OCI-LY1 (cell line): ENCODE data around the gene ARAP3.

Experiments used
- H2AFZ ChIP-seq: fragments of 200-600 bp; sonication (generic), shearing (Covaris generic); 2 replicates; pipeline ENCODE4 v1.6.0; 2014; ENCODE audit warnings: antibody characterized with exemption, mild to moderate bottlenecking, low read length
- H3F3A ChIP-seq: fragments of 200-600 bp; sonication (generic), shearing (Covaris generic); 2 replicates; pipeline ENCODE4 v1.6.0; 2014; ENCODE audit warnings: mild to moderate bottlenecking, antibody characterized with exemption, low read length, moderate library complexity; ENCODE audit not compliant: insufficient read depth
- H3K27ac ChIP-seq: fragments of 200-600 bp; sonication (generic); 2 replicates; pipeline ENCODE4 v1.5.1; 2014; ENCODE audit warnings: low read length, mixed run types, mild to moderate bottlenecking, low read depth; ENCODE audit not compliant: poor library complexity, severe bottlenecking
- H3K27me3 ChIP-seq: fragments of 200-600 bp; sonication (generic); 2 replicates; pipeline ENCODE4 v1.6.0; 2014; ENCODE audit warnings: antibody characterized with exemption, mild to moderate bottlenecking, low read length, moderate library complexity; ENCODE audit not compliant: insufficient read depth
- H3K36me3 ChIP-seq: fragments of 200-600 bp; sonication (generic); 2 replicates; pipeline ENCODE4 v1.6.1; 2014; ENCODE audit warnings: mild to moderate bottlenecking, antibody characterized with exemption, low read length, moderate library complexity, mixed read lengths; ENCODE audit not compliant: insufficient read depth
- H3K4me1 ChIP-seq: fragments of 200-600 bp; sonication (generic); 2 replicates; pipeline ENCODE4 v1.5.1; 2014; ENCODE audit warnings: mild to moderate bottlenecking, low read length, moderate library complexity; ENCODE audit not compliant: insufficient read depth, severe bottlenecking
- H3K4me2 ChIP-seq: fragments of 200-600 bp; sonication (generic), shearing (Covaris generic); 2 replicates; pipeline ENCODE4 v1.6.1; 2014; ENCODE audit warnings: low read length
- H3K4me3 ChIP-seq: fragments of 200-600 bp; sonication (generic); 2 replicates; pipeline ENCODE4 v1.5.1; 2014; ENCODE audit warnings: low read length, low read depth, mild to moderate bottlenecking, mixed read lengths; ENCODE audit not compliant: poor library complexity, severe bottlenecking
- H3K79me2 ChIP-seq: fragments of 200-600 bp; shearing (Covaris generic); 2 replicates; pipeline ENCODE4 v1.6.1; 2016; ENCODE audit warnings: mixed run types, low read length, mixed read lengths; ENCODE audit not compliant: insufficient read depth
- H3K9ac ChIP-seq: fragments of 200-600 bp; sonication (generic), shearing (Covaris generic); 2 replicates; pipeline ENCODE4 v1.6.1; 2014; ENCODE audit warnings: mild to moderate bottlenecking, low read length, mixed read lengths
- H3K9me2 ChIP-seq: fragments of 200-600 bp; sonication (generic), shearing (Covaris generic); 2 replicates; pipeline ENCODE4 v1.6.1; 2014; ENCODE audit warnings: low read depth, mild to moderate bottlenecking, low read length, mixed read lengths
- H3K9me3 ChIP-seq: fragments of 200-600 bp; shearing (Covaris generic); 2 replicates; pipeline ENCODE4 v1.6.1; 2014; ENCODE audit warnings: low read length, mixed read lengths
- H4K20me1 ChIP-seq: fragments of 200-600 bp; sonication (generic), shearing (Covaris generic); 2 replicates; pipeline ENCODE4 v1.6.0; 2016; ENCODE audit warnings: mild to moderate bottlenecking, low read length; ENCODE audit not compliant: insufficient read depth
- EZH2 ChIP-seq: fragments of 200-600 bp; sonication (generic), shearing (Covaris generic); IDR thresholded peaks from 2 replicates; pipeline ENCODE4 v1.8.0; 2017; ENCODE audit warnings: borderline replicate concordance, mixed run types, mild to moderate bottlenecking, antibody characterized with exemption, low read length, moderate library complexity, mixed read lengths
- TF ChIP-seq, protein P1 (sequence below): fragments of 200-600 bp; sonication (generic), shearing (Covaris generic); IDR thresholded peaks from 2 replicates; pipeline ENCODE4 v1.5.1; 2017; ENCODE audit warnings: mild to moderate bottlenecking, antibody characterized with exemption, low read length, moderate library complexity, mixed read lengths

Gene ARAP3

DNA sequence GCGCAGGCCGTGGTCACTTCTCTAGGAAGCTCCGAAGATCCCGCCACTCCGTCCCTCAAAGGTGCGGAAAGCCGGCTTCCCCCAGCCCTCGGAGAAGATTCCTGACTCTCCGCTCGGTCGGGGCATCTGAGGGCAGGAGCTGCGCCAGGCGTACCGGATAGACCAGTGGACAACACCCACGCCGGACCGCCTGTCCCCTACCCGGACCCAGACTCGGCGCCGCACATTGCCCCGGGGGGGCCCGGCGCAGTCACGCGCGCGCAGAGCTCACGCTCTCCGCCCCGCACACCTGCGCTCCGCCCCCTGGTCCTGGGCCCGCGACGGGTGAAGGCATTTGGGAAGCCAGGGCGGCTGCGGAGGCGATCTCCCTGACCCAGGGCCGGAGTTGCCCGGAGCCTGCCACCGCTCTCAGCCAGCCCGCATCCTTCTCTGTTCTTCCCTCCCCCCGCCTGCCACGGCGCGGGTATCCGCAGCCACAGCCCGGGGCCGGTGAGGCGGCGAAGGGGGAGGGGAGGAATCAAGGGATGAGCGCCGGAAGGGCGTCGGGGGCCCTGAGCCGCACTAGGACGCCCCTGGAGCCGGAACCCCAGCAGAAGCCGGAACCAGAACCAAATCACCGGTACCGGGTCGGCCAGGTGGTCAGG lies 44.8 kb downstream of the ARAP3 start:
- H4K20me1 ChIP-seq, result no peaks in the 10 kb centered on the region
- no peaks in the 10 kb centered on the region for H3K9me3 ChIP-seq
- peaks cover 32% of the 10 kb centered on the region for H3K79me2 ChIP-seq
- no peaks in the 10 kb centered on the region for H3F3A ChIP-seq
- H2AFZ ChIP-seq, result no peak overlapping the region
- peaks cover 48% of the 10 kb centered on the region for H3K36me3 ChIP-seq
- H3K4me1 ChIP-seq, result peaks cover 35% of the 10 kb centered on the region
- no peaks in the 10 kb centered on the region for H3K9me2 ChIP-seq
- peak overlapping the region; percentile 70 for H3K27ac ChIP-seq
- H3K4me3 ChIP-seq, result peak overlapping the region; percentile 94
- H3K27me3 ChIP-seq, result no peaks in the 10 kb centered on the region
- TF ChIP-seq, protein P1, sequence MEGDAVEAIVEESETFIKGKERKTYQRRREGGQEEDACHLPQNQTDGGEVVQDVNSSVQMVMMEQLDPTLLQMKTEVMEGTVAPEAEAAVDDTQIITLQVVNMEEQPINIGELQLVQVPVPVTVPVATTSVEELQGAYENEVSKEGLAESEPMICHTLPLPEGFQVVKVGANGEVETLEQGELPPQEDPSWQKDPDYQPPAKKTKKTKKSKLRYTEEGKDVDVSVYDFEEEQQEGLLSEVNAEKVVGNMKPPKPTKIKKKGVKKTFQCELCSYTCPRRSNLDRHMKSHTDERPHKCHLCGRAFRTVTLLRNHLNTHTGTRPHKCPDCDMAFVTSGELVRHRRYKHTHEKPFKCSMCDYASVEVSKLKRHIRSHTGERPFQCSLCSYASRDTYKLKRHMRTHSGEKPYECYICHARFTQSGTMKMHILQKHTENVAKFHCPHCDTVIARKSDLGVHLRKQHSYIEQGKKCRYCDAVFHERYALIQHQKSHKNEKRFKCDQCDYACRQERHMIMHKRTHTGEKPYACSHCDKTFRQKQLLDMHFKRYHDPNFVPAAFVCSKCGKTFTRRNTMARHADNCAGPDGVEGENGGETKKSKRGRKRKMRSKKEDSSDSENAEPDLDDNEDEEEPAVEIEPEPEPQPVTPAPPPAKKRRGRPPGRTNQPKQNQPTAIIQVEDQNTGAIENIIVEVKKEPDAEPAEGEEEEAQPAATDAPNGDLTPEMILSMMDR, result no peak
- peak overlapping the region; percentile 90 for H3K9ac ChIP-seq
- peak overlapping the region; percentile 93 for H3K4me2 ChIP-seq

DNA sequence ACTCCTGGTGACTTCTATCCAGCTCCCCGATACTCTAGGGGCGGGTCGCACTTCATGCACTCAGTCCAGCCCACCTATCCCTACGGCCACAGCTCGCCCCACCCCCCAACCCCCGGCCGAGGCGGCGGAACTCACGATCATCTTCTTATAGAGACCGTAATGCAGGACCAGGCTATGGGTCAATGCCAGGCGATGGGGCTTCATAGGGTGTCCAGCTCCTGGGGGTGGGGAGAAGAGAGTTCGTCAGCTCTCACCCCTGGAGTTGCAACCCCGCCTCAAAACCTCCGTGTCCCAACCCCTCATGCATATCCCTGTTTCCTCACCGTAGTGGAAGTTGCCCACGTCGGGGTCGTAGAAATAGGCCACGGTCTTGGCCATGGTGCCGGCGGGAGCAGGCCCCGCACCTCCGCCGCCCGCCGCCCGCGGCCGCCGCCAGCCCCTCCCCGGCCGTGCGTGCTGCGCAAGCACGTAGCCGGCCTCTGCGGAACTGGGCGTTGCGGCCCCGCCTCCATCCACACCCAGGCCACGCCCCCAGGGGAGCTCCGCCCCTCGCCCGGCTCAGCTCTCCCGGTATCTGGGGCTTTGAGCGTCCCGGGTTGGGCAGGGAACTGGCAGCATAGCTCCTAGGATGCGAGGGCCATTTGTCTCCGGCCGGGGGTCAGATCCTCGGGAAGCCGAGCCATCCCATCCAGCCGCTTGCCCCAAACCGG lies 45.5 kb downstream of the ARAP3 start, which contains the start of the genes HDAC3 and RELL2:
TSS of gene HDAC3 (minus strand) at position 437 of the 710 bp plus-strand sequence. CDS start at position 378, 59 bp downstream.
TSS of gene RELL2 (plus strand) at position 585 of the 710 bp plus-strand sequence. CDS start 1,229 bp downstream, outside the sequence.
- TF ChIP-seq, protein P1, result no peak
- TF ChIP-seq EZH2, result no peak
- peaks cover 46% of the 10 kb centered on the region for H3K36me3 ChIP-seq
- H4K20me1 ChIP-seq, result no peaks in the 10 kb centered on the region
- H3K9me3 ChIP-seq, result no peaks in the 10 kb centered on the region
- H3K4me1 ChIP-seq, result peaks cover 35% of the 10 kb centered on the region
- peak within 1 kb of the TSS; percentile 94 for H3K4me3 ChIP-seq
- H3K4me2 ChIP-seq, result peak within 1 kb of the TSS; percentile 93
- no peaks in the 10 kb centered on the region for H3F3A ChIP-seq
- no peaks in the 10 kb centered on the region for H3K9me2 ChIP-seq
- no peak within 1 kb of the TSS for H2AFZ ChIP-seq
- H3K27ac ChIP-seq, result peak within 1 kb of the TSS; percentile 70
- no peaks in the 10 kb centered on the region for H3K27me3 ChIP-seq
- peak within 1 kb of the TSS; percentile 90 for H3K9ac ChIP-seq
- H3K79me2 ChIP-seq, result peaks cover 32% of the 10 kb centered on the region

DNA sequence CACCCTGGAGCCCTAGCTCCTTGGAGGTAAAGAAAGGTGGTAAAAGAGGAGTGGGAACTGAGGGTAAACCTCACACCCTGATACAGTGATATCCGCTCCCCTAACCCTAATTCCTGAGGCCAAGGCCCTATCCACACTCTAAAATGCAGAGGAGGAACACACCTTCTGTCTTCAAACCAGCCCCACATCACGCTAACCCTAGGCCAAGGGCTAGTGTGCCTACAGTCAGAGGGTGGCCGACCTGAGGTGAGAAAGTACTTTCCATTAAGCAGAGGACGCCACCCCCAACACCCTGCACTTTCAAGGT lies 46.0 kb downstream of the ARAP3 start:
- peaks cover 32% of the 10 kb centered on the region for H3K79me2 ChIP-seq
- H3K4me3 ChIP-seq, result peak overlapping the region; percentile 94
- TF ChIP-seq EZH2, result no peak
- TF ChIP-seq, protein P1, result no peak
- H3K9me3 ChIP-seq, result no peaks in the 10 kb centered on the region
- H3K36me3 ChIP-seq, result peaks cover 46% of the 10 kb centered on the region
- no peaks in the 10 kb centered on the region for H3K27me3 ChIP-seq
- H2AFZ ChIP-seq, result no peak overlapping the region
- no peaks in the 10 kb centered on the region for H3F3A ChIP-seq
- no peaks in the 10 kb centered on the region for H4K20me1 ChIP-seq
- H3K27ac ChIP-seq, result peak overlapping the region; percentile 36
- H3K9ac ChIP-seq, result peak overlapping the region; percentile 90
- no peaks in the 10 kb centered on the region for H3K9me2 ChIP-seq
- peak overlapping the region; percentile 93 for H3K4me2 ChIP-seq
- peaks cover 35% of the 10 kb centered on the region for H3K4me1 ChIP-seq
